Lower leg skin (tissue), 3 donors: ENCODE measurements around the gene NT5DC1.

Source experiments
- CTCF ChIP-seq, 3 donors: fragments of 450-650 bp; IDR thresholded peaks; one replicate each; pipeline ENCODE4 v1.5.1; 2016; ENCODE audit warnings: antibody characterized with exemption in 3 of 3, mild to moderate bottlenecking in 3 of 3, moderate library complexity in 2 of 3
- POLR2A ChIP-seq, 2 donors: fragments of 450-650 bp; IDR thresholded peaks; one replicate each; pipeline ENCODE4 v1.6.1; 2016 to 2017; ENCODE audit warnings: antibody characterized with exemption in 2 of 2, mild to moderate bottlenecking in 1 of 2, moderate library complexity in 1 of 2

DNA sequence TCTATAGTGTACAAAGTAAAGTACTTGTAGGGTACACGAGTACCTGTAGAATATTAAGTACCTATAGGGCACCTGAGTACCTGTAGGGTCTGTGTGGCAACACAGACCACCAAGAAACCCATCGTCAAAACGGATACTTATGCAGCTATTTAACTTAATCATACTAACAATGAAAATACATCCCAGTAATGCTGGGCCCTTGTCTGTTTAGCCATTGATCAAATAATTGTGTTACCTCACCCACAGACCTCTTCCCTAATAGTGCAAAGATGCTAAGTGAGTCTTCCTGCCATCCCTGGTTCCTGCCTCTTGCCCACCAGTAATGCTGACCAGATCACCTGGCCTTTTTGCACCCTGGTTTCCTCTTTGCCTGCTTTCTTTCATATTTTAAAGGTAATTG lies 32.8 kb downstream of the NT5DC1 start:
- TF ChIP-seq CTCF (IDR thresholded peaks at IDR 0.05), result no peak
- no peak for TF ChIP-seq POLR2A (IDR thresholded peaks at IDR 0.05)
